Stimulated activated CD8-positive, alpha-beta memory T cell treated with anti-CD3 and anti-CD28 coated beads, Interleukin-7, amount 100 ng/mL, for 1 hour (primary cell): ENCODE data around the gene PCYT2.

ENCODE experiments used
- DNase-seq, 2 donors: peaks; one replicate each; pipeline ENCODE4 v3.0.0-alpha.2; 2020; ENCODE audit warnings: low read depth in 2 of 2

PCYT2 gene

GRCh38 chr17:81914103-81914850 is 3.1 kb upstream of the PCYT2 start:
- no peak for DNase-seq

- no peak for DNase-seq
These were observed 2.3 kb upstream of the PCYT2 start for GRCh38 chr17:81913394-81914102.

- no peak for DNase-seq
These were observed 1.5 kb upstream of the PCYT2 start for GRCh38 chr17:81912441-81913309.

- DNase-seq = no peak
These were observed 770 bp upstream of the PCYT2 start for GRCh38 chr17:81911969-81912368.

- no peak for DNase-seq
These were observed 341 bp downstream of the PCYT2 start for GRCh38 chr17:81910840-81911276.

GRCh38 chr17:81909966-81910839 is 996 bp downstream of the PCYT2 start:
- no peak for DNase-seq

GRCh38 chr17:81909231-81909630 is 2.0 kb downstream of the PCYT2 start:
- no peak for DNase-seq

GRCh38 chr17:81908793-81909192 is 2.4 kb downstream of the PCYT2 start:
- DNase-seq = no peak

- DNase-seq = no peak
These were observed 3.7 kb downstream of the PCYT2 start for GRCh38 chr17:81907219-81908145.

GRCh38 chr17:81906476-81907218 is 4.6 kb downstream of the PCYT2 start:
- DNase-seq = no peak

GRCh38 chr17:81905993-81906392 is 5.2 kb downstream of the PCYT2 start:
- no peak for DNase-seq

GRCh38 chr17:81905424-81905875 is 5.7 kb downstream of the PCYT2 start:
- DNase-seq = no peak

GRCh38 chr17:81904600-81905423 is 6.4 kb downstream of the PCYT2 start:
- no peak for DNase-seq

GRCh38 chr17:81903896-81904599 is 7.2 kb downstream of the PCYT2 start:
- DNase-seq = no peak

- no peak for DNase-seq
These were observed 7.8 kb downstream of the PCYT2 start for GRCh38 chr17:81903415-81903831.

- DNase-seq = no peak
These were observed 8.4 kb downstream of the PCYT2 start for GRCh38 chr17:81902653-81903414.

GRCh38 chr17:81902023-81902652 is 9.1 kb downstream of the PCYT2 start, which contains the start of gene NPB:
NPB (plus strand) TSS chr17:81902238; CDS start chr17:81902278, 40 bp downstream.
- DNase-seq = no peak
